CD4-positive, alpha-beta T cell (primary cell): ENCODE results near the gene MMP21. TPM values are rescaled to one million over a fixed set of nuclear protein-coding genes. Genes with fewer than 3 reads are reported as not detected.

Source experiments
- ATAC-seq: fragments of 200-7000 bp; cut with Tn5 transposase; one replicate; pipeline ENCODE4 v1.10.0; 2022; ENCODE audit warnings: mild to moderate bottlenecking; ENCODE audit not compliant: poor library complexity
- CTCF ChIA-PET: fragments of 350-600 bp; sonication (Branson Sonifier 250); formaldehyde crosslinking; loops from one replicate; lab custom pipeline; 2021; ENCODE audit warnings: antibody characterized with exemption, inconsistent platforms; lab: Charles Lee
- POLR2A ChIA-PET: fragments of 350-600 bp; sonication (Branson Sonifier 250); formaldehyde crosslinking; loops from one replicate; lab custom pipeline; 2021; ENCODE audit warnings: antibody characterized with exemption, inconsistent platforms; lab: Charles Lee
- DNase-seq, 14 experiments: peaks; one replicate each; pipeline ENCODE4 v3.0.0-alpha.2; 2013 to 2020; ENCODE audit warnings: mixed read lengths in 2 of 14
- H3K27ac ChIP-seq, 2 donors: one replicate each; pipeline versions ENCODE4 v1.5.1 to v1.7.0; 2013; ENCODE audit warnings: low read length in 2 of 2, low read depth in 1 of 2, mild to moderate bottlenecking in 1 of 2
- H3K27me3 ChIP-seq, 2 experiments: 1 replicate in 1 of 2; 2 replicates in 1 of 2; pipeline versions ENCODE4 v1.6.1 to v1.7.0; 2013; ENCODE audit warnings: low read length in 2 of 2, control low read depth in 1 of 2, mild to moderate bottlenecking in 1 of 2, moderate library complexity in 1 of 2; ENCODE audit not compliant: insufficient read depth in 2 of 2, control insufficient read depth in 1 of 2
- H3K36me3 ChIP-seq: one replicate; pipeline ENCODE4 v1.6.1; 2013; ENCODE audit warnings: low read length, control low read depth; ENCODE audit not compliant: insufficient read depth
- H3K4me1 ChIP-seq: one replicate; pipeline ENCODE4 v1.6.1; 2013; ENCODE audit warnings: low read length, control low read depth; ENCODE audit not compliant: insufficient read depth
- H3K4me3 ChIP-seq: one replicate; pipeline ENCODE4 v1.5.1; 2013; ENCODE audit warnings: mild to moderate bottlenecking, low read length, moderate library complexity
- H3K9me3 ChIP-seq, 2 experiments: 1 replicate in 1 of 2; 2 replicates in 1 of 2; pipeline versions ENCODE4 v1.6.1 to v1.7.0; 2013; ENCODE audit warnings: low read length in 2 of 2, mild to moderate bottlenecking in 2 of 2, control low read depth in 1 of 2, moderate library complexity in 1 of 2; ENCODE audit not compliant: control insufficient read depth in 1 of 2, insufficient read depth in 1 of 2
- H3K27ac Mint-ChIP-seq: one replicate; pipeline ENCODE4 v1.8.0; 2020; ENCODE audit warnings: mixed read lengths
- H3K27me3 Mint-ChIP-seq: one replicate; pipeline ENCODE4 v1.8.0; 2021; ENCODE audit warnings: mixed read lengths
- H3K36me3 Mint-ChIP-seq: one replicate; pipeline ENCODE4 v1.8.0; 2021; ENCODE audit warnings: low read depth, mixed read lengths
- H3K4me1 Mint-ChIP-seq: one replicate; pipeline ENCODE4 v1.8.0; 2021; ENCODE audit warnings: low read depth, mixed read lengths
- H3K4me3 Mint-ChIP-seq: one replicate; pipeline ENCODE4 v1.8.0; 2020; ENCODE audit warnings: mild to moderate bottlenecking, mixed read lengths
- H3K9me3 Mint-ChIP-seq: one replicate; pipeline ENCODE4 v1.8.0; 2020; ENCODE audit warnings: mixed read lengths
- CTCF ChIP-seq: fragments of 200-600 bp; IDR thresholded peaks from one replicate; pipeline ENCODE4 v1.8.0; 2022; ENCODE audit warnings: antibody characterized with exemption, mild to moderate bottlenecking
- intact Hi-C, 2 experiments: fragments of 100-400 bp; cut with DNase I in 1 of 2; cut with micrococcal nuclease in 1 of 2; formaldehyde crosslinking; loops; one replicate each; pipeline versions ENCODE4 v1.15.1 to v1.9.0; 2023 to 2025; cut with DNase I, micrococcal nuclease
- total RNA-seq, 174 experiments: library from RNA in 2 of 174; stranded (reverse) in 2 of 174; gene quantifications; one replicate each; pipeline ENCODE4 v1.2.3 and lab custom pipeline; 2021 to 2026

MMP21 gene
- total RNA-seq, 2 experiments from 2014 or later: 0.16 to 0.34 TPM

DNA sequence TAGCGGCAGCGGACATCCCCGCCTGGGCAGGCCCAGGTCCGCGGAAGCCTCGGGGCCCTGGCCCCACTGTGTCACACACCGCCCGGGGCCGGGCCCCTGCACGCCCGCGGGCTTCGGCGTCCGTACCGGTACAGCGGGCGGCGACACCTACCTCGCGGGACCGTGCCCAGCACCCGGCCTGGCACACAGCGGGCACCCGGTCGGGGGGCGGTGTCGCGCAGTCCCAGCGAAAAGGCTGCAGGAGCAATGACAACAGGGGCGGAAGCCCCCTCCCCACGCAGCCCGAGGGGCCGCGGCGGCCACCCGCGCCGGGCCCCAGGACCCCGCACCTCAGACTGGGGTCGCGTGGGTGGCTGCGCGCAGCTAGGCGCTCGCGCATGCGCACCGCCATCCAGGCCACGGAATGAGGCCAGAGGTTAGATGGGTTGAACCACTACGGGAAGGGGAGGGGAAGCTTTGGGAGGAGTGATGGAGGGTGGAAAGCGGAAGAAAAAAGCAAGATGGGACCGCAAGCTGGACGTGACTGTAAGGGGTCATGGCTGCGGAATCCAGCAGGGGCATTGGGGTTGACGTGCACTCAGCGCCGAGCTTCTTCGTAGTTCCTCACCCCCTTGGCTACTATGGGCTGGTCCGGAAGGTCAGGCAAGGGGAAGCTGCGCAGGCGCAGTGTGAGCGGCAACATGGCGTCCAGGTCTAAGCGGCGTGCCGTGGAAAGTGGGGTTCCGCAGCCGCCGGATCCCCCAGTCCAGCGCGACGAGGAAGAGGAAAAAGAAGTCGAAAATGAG, 47.4 kb upstream of the MMP21 start, which contains the start of the genes BCCIP and UROS:
Gene BCCIP, plus strand, starts transcription at position 669 of the 785 bp plus-strand sequence. Its CDS starts 12 bp downstream, at position 681.
Gene UROS, minus strand, starts transcription at position 381 of the 785 bp plus-strand sequence. CDS start 6,759 bp downstream, outside the sequence.
- intact Hi-C loops: loop anchor here (1.0 to 10.0 kb wide), 5 partner anchors 104 to 1361 kb away; partner anchors contain the start of genes EDRF1 (in 2 of the 2), ABRAXAS2 (in 1 of the 2) and LHPP (in 1 of the 2)

DNA sequence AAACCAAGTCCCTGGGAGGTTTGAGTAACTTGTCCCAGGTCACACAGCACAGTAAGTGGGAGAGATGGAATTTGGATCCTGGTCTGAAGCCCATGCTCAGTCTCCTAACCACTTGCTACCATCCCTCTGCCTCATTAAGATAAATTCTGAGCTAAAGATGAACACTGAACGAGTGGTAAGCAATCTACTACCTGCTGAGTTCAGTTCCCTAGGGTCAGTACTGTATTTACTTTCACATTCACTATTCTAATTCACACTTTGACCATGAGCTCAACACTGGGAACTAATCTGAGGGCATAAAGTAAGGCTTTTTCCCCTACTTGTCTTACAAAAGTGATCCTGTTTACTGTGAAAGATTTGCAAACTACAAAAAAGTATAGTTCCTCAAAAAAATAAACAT, 45.1 kb upstream of the MMP21 start:
- peaks cover 30% of the 10 kb centered on the region for H3K4me1 ChIP-seq
- peaks cover 31% of the 10 kb centered on the region for H3K4me1 Mint-ChIP-seq
- intact Hi-C loops: loop anchor here (2.0 to 10.0 kb wide), 5 partner anchors 78 to 1358 kb away; partner anchors contain the start of genes ABRAXAS2 (in 1 of the 2), EDRF1 (in 1 of the 2) and LHPP (in 1 of the 2)
- H3K36me3 Mint-ChIP-seq: peaks cover 16% of the 10 kb centered on the region
- no peaks in the 10 kb centered on the region for H3K27me3 Mint-ChIP-seq
- H3K9me3 ChIP-seq: no peaks in the 10 kb centered on the region
- ChIA-PET CTCF (no interaction called here), POLR2A (no interaction called here)
- H3K9me3 Mint-ChIP-seq: no peaks in the 10 kb centered on the region
- no peak for TF ChIP-seq CTCF
- DNase-seq (no peak), ATAC-seq (no peak)
- H3K36me3 ChIP-seq: peaks cover 2% of the 10 kb centered on the region
- H3K27me3 ChIP-seq: no peaks in the 10 kb centered on the region
- no peak overlapping the region for H3K27ac ChIP-seq
- peak overlapping the region; percentile 91 for H3K4me3 Mint-ChIP-seq
- no peak overlapping the region for H3K4me3 ChIP-seq
- peak overlapping the region; percentile 82 for H3K27ac Mint-ChIP-seq

More for the DNA sequence above, 47.4 kb upstream of the MMP21 start, which contains the start of the genes BCCIP and UROS:
- CTCF ChIA-PET: interaction anchor here (0.8 to 1.4 kb wide), 2 partner anchors 104 to 1434 kb away, joined by 3 read pairs; partner anchors contain the start of gene EDRF1
- Histone ChIP-seq H3K4me3 (peak within 1 kb of the TSS; percentile 84), H3K4me1 (peaks cover 30% of the 10 kb centered on the region), H3K36me3 (peaks cover 18% of the 10 kb centered on the region), H3K27ac (peak within 1 kb of the TSS; percentile 84 to 97), H3K9me3 (no peaks in the 10 kb centered on the region), H3K27me3 (no peaks in the 10 kb centered on the region)
- DNase-seq (peak; percentile 83 to 97 (median 91)), ATAC-seq (peak; percentile 85)
- peak within 1 kb of the TSS; percentile 82 for H3K27ac Mint-ChIP-seq
- no peaks in the 10 kb centered on the region for H3K27me3 Mint-ChIP-seq
- peaks cover 31% of the 10 kb centered on the region for H3K4me1 Mint-ChIP-seq
- H3K36me3 Mint-ChIP-seq: peaks cover 27% of the 10 kb centered on the region
- H3K4me3 Mint-ChIP-seq: peak within 1 kb of the TSS; percentile 91
- no peaks in the 10 kb centered on the region for H3K9me3 Mint-ChIP-seq
- TF ChIP-seq CTCF: no peak
- POLR2A ChIA-PET: interaction anchor here (0.8 to 1.9 kb wide), 8 partner anchors 9 to 906 kb away, joined by 3 to 34 read pairs (median 4); partner anchors contain the start of gene EDRF1

DNA sequence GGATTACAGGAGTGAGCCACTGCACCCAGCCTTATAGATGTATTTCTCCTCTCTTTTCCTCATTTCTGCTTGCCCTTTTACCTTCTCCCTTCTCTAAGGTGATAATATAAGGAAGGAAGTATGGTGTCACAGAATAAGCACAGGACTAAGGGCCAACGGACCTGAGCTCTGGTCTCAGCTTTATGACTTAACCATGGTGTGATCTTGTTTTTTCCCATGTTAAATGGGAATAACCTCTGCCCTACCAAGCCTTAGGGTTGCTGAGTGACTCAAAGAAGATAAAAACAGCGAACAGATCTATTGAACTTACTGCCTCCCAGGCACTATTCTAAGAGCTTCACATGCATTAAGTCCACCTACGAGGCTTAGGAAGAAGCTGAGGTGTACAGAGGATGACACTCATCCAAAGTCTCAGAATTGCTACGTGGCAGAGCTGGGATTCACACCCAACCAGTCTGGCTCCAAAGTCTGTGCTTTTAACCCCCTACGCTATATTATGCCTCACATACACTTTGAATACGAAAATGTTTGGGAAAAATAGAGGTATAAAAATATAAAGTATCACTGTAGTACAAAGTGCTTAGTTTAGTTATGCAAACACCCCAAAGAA, 41.8 kb upstream of the MMP21 start:
- intact Hi-C loops: no loop called here
- Histone ChIP-seq H3K27ac (no peak overlapping the region), H3K27me3 (no peaks in the 10 kb centered on the region), H3K4me3 (no peak overlapping the region), H3K9me3 (no peaks in the 10 kb centered on the region), H3K36me3 (peaks cover 23% of the 10 kb centered on the region), H3K4me1 (peaks cover 9% of the 10 kb centered on the region)
- no peak for TF ChIP-seq CTCF
- Mint-ChIP-seq H3K27me3 (no peaks in the 10 kb centered on the region), H3K27ac (no peak overlapping the region), H3K9me3 (no peaks in the 10 kb centered on the region), H3K4me3 (no peak overlapping the region), H3K36me3 (peaks cover 43% of the 10 kb centered on the region), H3K4me1 (peaks cover 31% of the 10 kb centered on the region)
- DNase-seq (no peak), ATAC-seq (no peak)
- CTCF ChIA-PET: interaction anchor here (1.0 kb wide), 1 partner anchor 9 kb away, joined by 5 read pairs; no protein-coding TSS in a partner anchor
- POLR2A ChIA-PET: interaction anchor here (1.1 kb wide), 1 partner anchor 10 kb away, joined by 3 read pairs; no protein-coding TSS in a partner anchor
